NCI-H774 (cell line): ENCODE measurements around the gene FER.

ENCODE experiments used
- DNase-seq: peaks from one replicate; lab custom pipeline; 2025; lab: John Stamatoyannopoulos, UW

The FER gene

DNA sequence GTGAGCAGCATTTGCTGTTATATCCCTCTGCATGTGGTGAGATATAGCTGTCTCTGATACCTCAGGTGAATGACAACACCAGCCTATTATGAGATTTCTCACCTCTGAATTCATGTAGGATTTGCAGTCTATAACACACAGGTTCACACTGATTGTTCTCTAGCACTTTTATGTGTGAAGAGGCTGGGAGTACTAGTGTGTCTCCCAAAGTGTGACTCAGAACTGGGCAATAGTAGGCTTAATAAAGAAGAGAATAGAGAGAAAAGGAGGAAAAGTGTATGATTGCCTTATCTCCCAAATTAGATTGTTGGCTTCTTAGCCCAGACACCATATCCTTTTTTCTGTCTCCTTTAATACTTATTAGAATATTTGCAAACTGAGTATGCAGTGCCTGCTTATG is 430.1 kb downstream of the FER start:
- DNase-seq: no peak

DNA sequence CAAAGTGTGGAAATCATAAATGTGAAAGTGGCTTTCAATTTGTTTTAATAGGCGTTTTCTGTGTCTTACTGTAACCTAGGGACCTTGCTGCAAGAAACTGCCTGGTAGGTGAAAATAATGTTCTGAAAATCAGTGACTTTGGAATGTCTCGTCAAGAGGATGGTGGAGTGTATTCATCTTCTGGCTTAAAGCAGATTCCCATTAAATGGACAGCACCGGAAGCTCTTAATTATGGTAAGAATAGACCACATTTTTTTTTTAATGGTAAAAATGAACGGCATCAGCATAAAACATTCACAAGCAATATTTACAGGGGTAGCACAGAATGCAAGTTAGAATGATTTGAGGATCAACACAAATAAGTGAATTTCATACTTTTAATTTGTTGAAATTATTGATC is 433.0 kb downstream of the FER start:
- DNase-seq: no peak

- DNase-seq: no peak
These were observed 439.1 kb downstream of the FER start for GRCh38 chr5:109186759-109187158.

- peak; percentile 4 for DNase-seq
These were observed 443.5 kb downstream of the FER start for GRCh38 chr5:109191153-109191558.

DNA sequence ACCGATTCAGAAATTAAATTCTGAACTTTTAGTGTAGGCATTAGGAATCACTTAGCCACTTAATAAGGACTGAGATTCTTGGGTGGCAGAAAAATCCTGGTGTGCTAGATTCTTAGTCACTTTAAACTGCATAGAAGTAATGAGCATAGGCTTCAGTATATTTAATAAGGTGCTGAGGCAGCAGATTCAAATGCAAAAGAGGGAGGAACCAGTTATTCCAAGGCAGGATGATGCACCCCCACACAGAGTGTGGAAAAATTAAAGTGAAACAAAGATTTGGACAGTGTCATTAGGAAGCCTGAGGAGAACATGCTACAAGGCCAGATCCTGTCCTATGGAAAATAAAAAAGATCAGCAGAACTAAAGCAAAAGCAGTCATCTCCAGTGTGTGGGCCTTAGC is 444.3 kb downstream of the FER start:
- no peak for DNase-seq

GRCh38 chr5:109192555-109193281 is 445.0 kb downstream of the FER start:
- DNase-seq: peak; percentile 2

GRCh38 chr5:109195667-109196066 is 448.0 kb downstream of the FER start:
- no peak for DNase-seq

GRCh38 chr5:109196087-109196822 is 448.6 kb downstream of the FER start:
- DNase-seq: no peak

DNA sequence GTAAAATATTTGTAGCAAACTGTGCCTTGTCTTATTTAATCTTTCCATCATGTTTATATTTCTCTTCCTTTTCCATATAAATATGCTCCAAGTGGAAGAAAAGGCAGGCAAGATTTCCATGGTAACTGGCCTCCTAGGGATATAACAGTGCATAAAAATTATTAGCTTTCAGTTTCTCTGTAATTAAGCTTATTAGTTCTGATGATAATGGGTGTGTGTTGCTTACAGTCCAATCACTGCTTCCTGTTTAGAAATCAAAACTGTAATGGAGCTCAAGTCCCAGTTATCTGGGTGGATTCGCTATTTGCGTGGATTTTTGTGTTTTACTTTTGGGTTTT is 449.1 kb downstream of the FER start:
- DNase-seq: no peak

- DNase-seq: no peak
These were observed 451.6 kb downstream of the FER start for GRCh38 chr5:109199289-109199688.

- no peak for DNase-seq
These were observed 452.3 kb downstream of the FER start for GRCh38 chr5:109199799-109200620.

DNA sequence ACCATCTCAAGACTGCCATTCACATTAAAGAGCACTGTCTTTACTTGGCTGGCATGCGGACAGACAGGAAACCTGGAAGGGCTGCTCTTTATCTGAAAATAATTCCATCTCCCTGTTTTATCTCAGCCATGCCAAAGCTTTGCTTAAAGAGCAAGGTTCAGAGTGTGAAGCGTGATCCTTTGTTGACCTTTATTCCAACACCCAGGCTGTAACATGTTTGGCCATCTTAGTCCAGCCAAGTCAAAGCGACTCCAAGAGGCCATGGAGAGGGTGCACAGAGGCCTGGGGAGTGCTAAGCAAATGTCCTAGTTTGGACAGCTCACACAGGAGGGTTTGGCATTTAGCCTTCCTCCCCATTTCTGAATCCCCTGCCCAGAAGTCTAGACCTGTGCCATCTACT is 467.3 kb downstream of the FER start:
- no peak for DNase-seq

- no peak for DNase-seq
These were observed 471.1 kb downstream of the FER start for GRCh38 chr5:109218818-109219217.

GRCh38 chr5:109223531-109223930 is 475.8 kb downstream of the FER start:
- no peak for DNase-seq

DNA sequence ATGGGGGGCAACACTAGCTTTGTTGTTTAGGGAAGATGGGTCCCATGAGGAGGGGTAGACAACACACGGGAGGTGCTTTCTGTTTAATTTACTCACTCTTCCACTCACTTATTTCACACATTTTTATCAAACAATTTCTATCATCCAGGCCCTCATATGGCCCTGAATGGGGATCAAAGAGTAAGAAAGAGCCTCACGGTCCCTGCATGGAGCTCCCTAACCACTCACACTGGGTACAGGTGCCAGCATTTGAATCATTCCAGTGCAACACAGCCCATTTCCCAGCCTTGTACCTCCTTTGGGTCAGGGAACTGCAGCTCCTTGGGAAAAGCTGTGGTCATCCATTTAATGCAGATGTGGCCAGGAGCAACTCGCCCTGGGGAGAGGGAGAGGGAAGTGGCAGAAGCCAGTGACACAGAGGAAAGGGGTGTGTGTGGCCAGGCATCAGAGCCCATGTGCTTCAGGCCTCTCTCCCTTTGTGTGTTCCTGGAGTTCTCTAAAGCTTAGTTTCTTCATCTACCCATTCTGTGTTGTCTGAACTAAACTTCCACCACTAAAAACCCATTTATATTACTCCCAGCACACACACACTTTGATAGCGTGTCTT is 476.7 kb downstream of the FER start:
- no peak for DNase-seq

- DNase-seq: no peak
These were observed 478.3 kb downstream of the FER start for GRCh38 chr5:109225716-109226625.

DNA sequence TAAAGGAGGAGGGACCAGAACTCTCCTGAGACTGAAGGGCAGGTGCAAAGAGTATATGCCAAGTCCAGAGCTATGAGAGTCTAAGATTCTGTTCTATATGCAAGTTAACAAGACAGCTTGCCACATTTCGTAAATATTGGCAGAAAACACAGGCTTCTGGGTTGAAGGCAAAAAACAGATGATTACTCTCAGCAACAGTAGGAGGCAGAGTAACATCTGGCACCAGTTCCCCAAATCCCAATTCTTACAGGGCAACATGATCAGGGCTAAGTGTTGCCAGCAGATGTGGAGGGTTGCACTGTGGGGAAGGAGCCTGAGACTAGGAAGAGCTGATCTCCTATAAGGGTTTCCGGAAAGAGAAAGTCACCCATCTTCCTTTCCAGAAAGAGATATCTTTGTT is 482.7 kb downstream of the FER start:
- no peak for DNase-seq

DNA sequence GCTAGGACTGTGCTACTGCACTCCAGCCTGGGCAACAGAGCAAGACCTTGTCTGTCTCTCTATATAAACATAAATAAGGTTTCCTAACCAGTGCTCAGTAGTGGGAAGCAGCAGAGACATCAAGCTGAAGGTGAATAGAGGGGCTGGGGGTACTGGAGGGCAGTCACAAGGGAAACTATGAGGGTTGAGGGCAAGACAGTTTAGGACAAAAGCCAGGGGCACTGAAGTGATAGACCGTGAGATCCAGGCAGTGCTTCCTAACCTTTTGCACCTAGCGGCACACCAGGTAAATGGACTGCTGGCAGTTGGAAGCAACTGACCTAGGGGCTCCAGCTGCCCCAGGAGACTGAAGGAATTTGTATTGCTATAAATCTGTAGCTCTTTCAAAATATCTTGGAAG is 483.6 kb downstream of the FER start:
- no peak for DNase-seq

- no peak for DNase-seq
These were observed 486.7 kb downstream of the FER start for GRCh38 chr5:109234381-109234780.

DNA sequence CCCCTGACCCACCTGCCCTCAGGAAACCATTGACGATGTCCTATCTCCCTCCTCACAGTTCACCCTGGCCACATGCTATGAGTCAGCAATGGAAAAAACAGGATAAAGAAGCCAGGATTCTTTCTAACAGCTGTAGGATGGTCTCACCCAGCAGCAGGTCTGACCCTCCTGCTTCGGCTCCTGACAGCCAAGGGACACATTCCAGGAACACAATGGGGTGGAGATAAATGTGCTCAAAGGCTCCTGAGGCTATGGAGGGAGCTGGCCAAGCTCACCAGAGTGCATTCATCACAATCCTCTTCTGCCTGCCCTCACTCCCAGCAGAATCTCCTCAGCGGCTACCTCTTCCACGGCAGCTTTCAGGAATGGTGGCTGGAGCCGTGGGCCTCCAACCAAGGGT is 491.8 kb downstream of the FER start:
- DNase-seq: no peak

DNA sequence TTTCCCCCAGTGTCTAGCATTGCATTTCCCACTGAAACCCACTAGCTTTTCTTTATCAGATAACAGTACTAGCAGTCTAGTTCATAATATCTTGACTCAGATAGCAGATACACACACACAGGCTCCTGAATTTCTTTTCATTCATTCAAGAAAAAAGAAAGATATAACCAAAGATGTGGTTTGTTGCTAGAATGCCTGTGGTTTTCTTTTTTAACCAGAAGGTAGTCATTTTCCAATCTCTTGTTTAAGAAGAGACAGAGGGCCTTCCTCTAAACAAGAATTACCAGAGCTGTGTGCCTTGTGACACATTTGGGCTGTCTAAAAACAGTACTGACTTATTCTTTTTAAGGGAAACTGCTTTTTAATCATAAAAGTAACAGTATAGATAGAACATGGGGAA is 494.8 kb downstream of the FER start:
- no peak for DNase-seq

DNA sequence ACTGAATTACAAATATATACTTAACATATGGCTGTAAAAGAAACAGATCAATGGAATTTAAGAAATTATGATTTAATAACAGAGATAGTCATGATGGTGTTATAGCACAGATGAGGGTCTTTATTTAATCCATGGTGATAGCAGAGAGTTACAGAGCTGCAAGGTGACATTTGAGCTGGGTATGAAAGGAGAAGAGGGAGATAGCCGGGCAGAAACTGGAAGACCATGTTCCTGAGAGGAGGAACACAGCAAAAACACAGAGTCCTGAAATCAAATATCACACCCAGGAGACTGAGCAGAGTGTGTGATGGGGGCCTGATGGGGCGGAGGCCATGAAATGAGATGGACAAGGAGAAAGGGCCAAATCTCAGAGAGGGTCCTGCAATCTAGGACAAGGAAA is 498.7 kb downstream of the FER start:
- no peak for DNase-seq
